Omental fat pad (tissue), 4 donors: ENCODE results near the gene SMKR1. TPM values are rescaled to one million over a fixed set of nuclear protein-coding genes. Genes with fewer than 3 reads are reported as not detected.

Experiments
- ATAC-seq: fragments of 150-250 bp; one replicate; pipeline ENCODE4 v1.9.1; 2016; ENCODE audit warnings: mild to moderate bottlenecking, moderate library complexity; ENCODE audit not compliant: low FRiP score
- DNase-seq: peaks from one replicate; pipeline ENCODE4 v3.0.0-alpha.2; 2019; ENCODE audit warnings: low spot score
- small RNA-seq: library from RNA; depleted of rRNA; stranded (forward); fragments of <200 nt; gene quantifications from one replicate; pipeline ENCODE3, GENCODE V24; 2016
- total RNA-seq, 4 donors: library from RNA; depleted of rRNA; stranded (reverse); fragments of >200 nt; gene quantifications; one replicate each; pipeline ENCODE4 v1.1.0, GENCODE V29; 2016
- TF ChIP-seq, protein P1 (sequence below), 3 donors: fragments of 450-650 bp; IDR thresholded peaks; one replicate each; pipeline ENCODE4 v1.5.1; 2016 to 2017; ENCODE audit warnings: antibody characterized with exemption in 3 of 3, mild to moderate bottlenecking in 3 of 3, moderate library complexity in 2 of 3

SMKR1 gene
- total RNA-seq, 4 donors from 2014 or later, result 0.69 TPM; not detected in 3

DNA sequence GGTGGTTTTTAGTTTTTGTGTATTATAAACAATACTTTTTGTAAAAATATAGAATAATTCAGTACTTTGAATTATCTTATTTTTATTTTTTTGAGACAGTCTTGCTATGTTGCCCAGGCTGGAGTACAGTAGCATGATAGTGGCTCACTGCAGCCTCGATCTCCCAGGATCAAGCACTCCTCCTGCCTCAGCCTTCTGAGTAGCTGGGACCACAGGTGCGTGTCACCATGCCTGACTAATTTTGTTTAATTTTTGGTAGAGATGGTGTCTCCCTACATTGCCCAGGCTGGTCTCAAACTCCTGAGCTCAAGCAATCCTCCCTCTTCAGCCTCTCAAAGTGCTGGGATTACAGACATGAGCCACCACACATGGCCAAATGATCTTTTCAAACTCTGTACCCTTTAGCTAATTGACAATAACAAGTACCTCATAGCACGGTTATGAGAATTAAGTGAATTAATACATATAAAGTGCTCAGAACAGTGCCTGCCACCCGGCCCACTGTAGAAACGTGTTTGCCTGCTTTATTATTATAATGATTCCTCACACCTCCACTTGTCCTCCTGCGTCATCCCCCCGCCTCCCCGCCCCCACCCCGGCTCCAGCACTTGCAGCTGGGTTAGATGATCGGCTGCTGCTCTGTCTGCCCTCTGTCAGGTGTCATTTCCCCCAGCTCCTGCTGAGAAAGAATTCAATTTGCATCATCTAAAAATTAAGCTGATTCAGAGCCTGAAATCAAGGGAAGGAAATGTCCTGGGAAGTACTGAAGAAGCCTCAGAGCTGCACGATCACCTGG is 55.6 kb downstream of the SMKR1 start:
- TF ChIP-seq, protein P1, sequence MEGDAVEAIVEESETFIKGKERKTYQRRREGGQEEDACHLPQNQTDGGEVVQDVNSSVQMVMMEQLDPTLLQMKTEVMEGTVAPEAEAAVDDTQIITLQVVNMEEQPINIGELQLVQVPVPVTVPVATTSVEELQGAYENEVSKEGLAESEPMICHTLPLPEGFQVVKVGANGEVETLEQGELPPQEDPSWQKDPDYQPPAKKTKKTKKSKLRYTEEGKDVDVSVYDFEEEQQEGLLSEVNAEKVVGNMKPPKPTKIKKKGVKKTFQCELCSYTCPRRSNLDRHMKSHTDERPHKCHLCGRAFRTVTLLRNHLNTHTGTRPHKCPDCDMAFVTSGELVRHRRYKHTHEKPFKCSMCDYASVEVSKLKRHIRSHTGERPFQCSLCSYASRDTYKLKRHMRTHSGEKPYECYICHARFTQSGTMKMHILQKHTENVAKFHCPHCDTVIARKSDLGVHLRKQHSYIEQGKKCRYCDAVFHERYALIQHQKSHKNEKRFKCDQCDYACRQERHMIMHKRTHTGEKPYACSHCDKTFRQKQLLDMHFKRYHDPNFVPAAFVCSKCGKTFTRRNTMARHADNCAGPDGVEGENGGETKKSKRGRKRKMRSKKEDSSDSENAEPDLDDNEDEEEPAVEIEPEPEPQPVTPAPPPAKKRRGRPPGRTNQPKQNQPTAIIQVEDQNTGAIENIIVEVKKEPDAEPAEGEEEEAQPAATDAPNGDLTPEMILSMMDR (IDR thresholded peaks at IDR 0.05), result no peak
- ATAC-seq (no peak), DNase-seq (no peak)

DNA sequence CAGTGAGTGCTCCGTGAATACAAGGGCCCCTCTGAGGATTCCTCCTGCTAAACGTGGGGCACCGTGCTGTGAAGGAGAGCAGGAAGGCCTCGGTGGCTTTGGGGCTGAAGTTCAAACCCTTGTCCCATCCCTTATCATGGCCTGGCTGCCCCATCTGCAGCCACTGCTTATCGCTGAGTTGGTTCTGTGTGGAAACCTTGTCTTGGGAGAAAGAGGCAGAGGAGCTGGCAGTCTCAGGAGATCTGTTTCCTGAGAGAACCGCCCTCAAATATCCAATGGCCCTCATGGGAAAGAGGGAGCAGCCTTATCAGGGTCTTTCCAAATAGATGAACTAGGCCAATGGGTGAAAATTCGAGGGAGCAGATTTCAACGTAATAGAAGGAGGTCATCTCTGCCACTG is 57.2 kb downstream of the SMKR1 start:
- no peak for DNase-seq
- no peak for ATAC-seq
- TF ChIP-seq, protein P1 (IDR thresholded peaks at IDR 0.05), result no peak

DNA sequence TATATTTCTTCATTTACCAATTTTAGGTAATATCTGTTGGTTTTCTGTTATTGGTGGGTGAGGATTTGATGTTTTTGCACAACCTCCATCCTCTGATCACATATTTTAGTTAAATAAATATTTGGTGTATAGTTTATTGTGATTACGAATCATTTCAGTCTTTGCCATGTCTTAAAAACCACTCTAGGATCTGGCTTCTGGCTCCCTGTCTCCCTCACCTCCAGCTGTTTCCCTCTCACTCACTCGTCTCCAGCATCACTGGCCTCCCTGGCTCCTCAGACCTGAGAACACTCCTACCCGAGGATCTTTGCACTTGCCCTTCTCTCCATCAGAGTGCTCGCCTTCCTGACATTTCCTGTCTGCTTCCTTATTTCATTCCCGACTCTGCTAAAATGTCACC is 58.5 kb downstream of the SMKR1 start:
- no peak for ATAC-seq
- TF ChIP-seq, protein P1 (IDR thresholded peaks at IDR 0.05), result no peak
- DNase-seq, result no peak

DNA sequence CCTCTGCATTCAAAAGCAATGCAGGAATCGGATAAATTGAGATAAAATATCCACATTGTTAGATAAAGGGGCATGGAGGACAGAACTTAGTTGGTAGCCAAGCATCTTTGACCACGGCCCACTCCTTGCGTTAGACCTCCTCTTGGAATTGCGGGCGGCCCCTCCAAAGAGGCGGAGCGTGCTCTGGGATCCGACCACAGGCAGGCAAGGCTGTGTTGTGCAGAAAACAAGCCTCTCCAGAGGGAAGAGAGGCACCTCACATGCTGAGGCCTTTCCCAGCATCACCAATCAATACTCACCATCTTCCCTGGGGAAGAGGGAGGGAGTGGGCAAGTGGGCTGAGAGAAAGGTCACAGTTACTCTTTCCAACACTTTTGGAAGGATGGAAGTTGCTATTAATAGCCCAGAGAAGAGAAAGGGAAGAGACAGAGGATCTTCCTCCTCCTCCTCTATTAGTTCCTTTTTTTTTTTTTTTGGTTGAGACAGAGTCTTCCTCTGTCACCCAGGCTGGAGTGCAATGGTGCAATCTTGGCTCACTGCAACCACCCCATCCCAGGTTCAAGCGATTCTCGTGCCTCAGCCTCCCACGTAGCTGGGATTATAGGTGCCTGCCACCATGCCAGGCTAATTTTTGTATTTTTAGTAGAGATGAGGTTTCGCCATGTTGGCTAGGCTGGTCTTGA is 59.5 kb downstream of the SMKR1 start:
- DNase-seq (no peak), ATAC-seq (no peak)
- TF ChIP-seq, protein P1 (IDR thresholded peaks at IDR 0.05), result no peak

Small RNA genes within 50 kb of the gene (small RNA-seq; reads per million reads assigned to genes)
- gene RNU1-72P (not detected), gene SNRPGP3 (not detected)

Other genes starting within 250 kb of the SMKR1 start
- gene STRIP2, start 68.1 kb upstream of the SMKR1 start, total RNA-seq, result 1 to 10 TPM in 1 of 4 donors, under 1 TPM in 2, not detected in 1; 0.28 to 6.5 (median 0.50) TPM
- 10 to 100 TPM; 11.7 to 32.3 (median 16.6) TPM for gene NRF1, start 109.2 kb downstream of the SMKR1 start, total RNA-seq